SK-N-SH treated with all-trans-retinoic acid at 6 μM for 48 hours (cell line): ENCODE data around the gene CRHR2.

Source experiments
- ATAC-seq: fragments of 200-7000 bp; cut with Tn5 transposase; 3 replicates; pipeline ENCODE4 v1.9.1; 2020; ENCODE audit warnings: mild to moderate bottlenecking, moderate library complexity
- ARNTL ChIP-seq: fragments of 450-650 bp; formaldehyde crosslinking; IDR thresholded peaks from 2 replicates; pipeline ENCODE4 v1.5.0; 2020; ENCODE audit warnings: low read depth, mild to moderate bottlenecking, moderate library complexity, borderline replicate concordance
- ESRRG ChIP-seq: fragments of 250-450 bp; sonication (Bioruptor Pico); IDR thresholded peaks from 2 replicates; pipeline ENCODE4 v1.6.1; 2021; ENCODE audit warnings: mild to moderate bottlenecking
- GLIS3 ChIP-seq: fragments of 250-450 bp; sonication (Bioruptor Pico); IDR thresholded peaks from 2 replicates; pipeline ENCODE4 v1.5.0; 2020; ENCODE audit warnings: mild to moderate bottlenecking, moderate library complexity
- OSR1 ChIP-seq: fragments of 250-450 bp; sonication (Bioruptor Pico); IDR thresholded peaks from 2 replicates; pipeline ENCODE4 v1.8.0; 2022; ENCODE audit warnings: moderate library complexity, mild to moderate bottlenecking, inconsistent platforms
- PPARA ChIP-seq: fragments of 250-450 bp; sonication (Bioruptor Pico); IDR thresholded peaks from 2 replicates; pipeline ENCODE4 v1.5.0; 2020; ENCODE audit warnings: mild to moderate bottlenecking, borderline replicate concordance
- RARB ChIP-seq: fragments of 250-450 bp; sonication (Bioruptor Pico); IDR thresholded peaks from 2 replicates; pipeline ENCODE4 v1.8.0; 2021; ENCODE audit warnings: mild to moderate bottlenecking, moderate library complexity
- SNAI2 ChIP-seq: fragments of 250-450 bp; sonication (Bioruptor Pico); IDR thresholded peaks from 2 replicates; pipeline ENCODE4 v1.5.0; 2020; ENCODE audit warnings: mild to moderate bottlenecking, moderate library complexity
- TOX ChIP-seq: fragments of 250-450 bp; sonication (Bioruptor Pico); IDR thresholded peaks from 2 replicates; pipeline ENCODE4 v1.8.0; 2021; ENCODE audit warnings: mild to moderate bottlenecking, moderate library complexity, borderline replicate concordance
- ZC3H10 ChIP-seq: fragments of 250-450 bp; sonication (Bioruptor Pico); IDR thresholded peaks from 2 replicates; pipeline ENCODE4 v1.5.1; 2021; ENCODE audit warnings: mild to moderate bottlenecking, moderate library complexity
- ZFP30 ChIP-seq: fragments of 450-650 bp; formaldehyde crosslinking; IDR thresholded peaks from 2 replicates; pipeline ENCODE4 v1.5.0; 2022; ENCODE audit warnings: mild to moderate bottlenecking, moderate library complexity
- ZNF565 ChIP-seq: fragments of 450-650 bp; formaldehyde crosslinking; conservative IDR thresholded peaks from 2 replicates; pipeline ENCODE4 v1.5.0; 2020; ENCODE audit warnings: low read depth, mild to moderate bottlenecking, moderate library complexity
- ZNF70 ChIP-seq: fragments of 450-650 bp; formaldehyde crosslinking; IDR thresholded peaks from 2 replicates; pipeline ENCODE4 v1.5.0; 2020; ENCODE audit warnings: mild to moderate bottlenecking, moderate library complexity
- TF ChIP-seq, protein P1 (sequence below): fragments of 250-450 bp; sonication (Bioruptor Pico); IDR thresholded peaks from 2 replicates; pipeline ENCODE4 v1.5.0; 2020; ENCODE audit warnings: mild to moderate bottlenecking, moderate library complexity
- TF ChIP-seq, protein P2 (sequence below): fragments of 250-450 bp; sonication (Bioruptor Pico); IDR thresholded peaks from 2 replicates; pipeline ENCODE4 v1.8.0; 2021; ENCODE audit warnings: low read depth, mild to moderate bottlenecking, moderate library complexity, borderline replicate concordance
- TF ChIP-seq, protein P3 (sequence below): fragments of 250-450 bp; sonication (Bioruptor Pico); IDR thresholded peaks from 2 replicates; pipeline ENCODE4 v1.5.1; 2020; ENCODE audit warnings: low read depth, mild to moderate bottlenecking, moderate library complexity
- TF ChIP-seq, protein P4 (sequence below): fragments of 250-450 bp; sonication (Bioruptor Pico); IDR thresholded peaks from 2 replicates; pipeline ENCODE4 v1.8.0; 2020; ENCODE audit warnings: mild to moderate bottlenecking, moderate library complexity, borderline replicate concordance
- TF ChIP-seq, protein P5 (sequence below): fragments of 250-450 bp; sonication (Bioruptor Pico); IDR thresholded peaks from 2 replicates; pipeline ENCODE4 v1.5.1; 2021; ENCODE audit warnings: mild to moderate bottlenecking, moderate library complexity

The CRHR2 gene

DNA sequence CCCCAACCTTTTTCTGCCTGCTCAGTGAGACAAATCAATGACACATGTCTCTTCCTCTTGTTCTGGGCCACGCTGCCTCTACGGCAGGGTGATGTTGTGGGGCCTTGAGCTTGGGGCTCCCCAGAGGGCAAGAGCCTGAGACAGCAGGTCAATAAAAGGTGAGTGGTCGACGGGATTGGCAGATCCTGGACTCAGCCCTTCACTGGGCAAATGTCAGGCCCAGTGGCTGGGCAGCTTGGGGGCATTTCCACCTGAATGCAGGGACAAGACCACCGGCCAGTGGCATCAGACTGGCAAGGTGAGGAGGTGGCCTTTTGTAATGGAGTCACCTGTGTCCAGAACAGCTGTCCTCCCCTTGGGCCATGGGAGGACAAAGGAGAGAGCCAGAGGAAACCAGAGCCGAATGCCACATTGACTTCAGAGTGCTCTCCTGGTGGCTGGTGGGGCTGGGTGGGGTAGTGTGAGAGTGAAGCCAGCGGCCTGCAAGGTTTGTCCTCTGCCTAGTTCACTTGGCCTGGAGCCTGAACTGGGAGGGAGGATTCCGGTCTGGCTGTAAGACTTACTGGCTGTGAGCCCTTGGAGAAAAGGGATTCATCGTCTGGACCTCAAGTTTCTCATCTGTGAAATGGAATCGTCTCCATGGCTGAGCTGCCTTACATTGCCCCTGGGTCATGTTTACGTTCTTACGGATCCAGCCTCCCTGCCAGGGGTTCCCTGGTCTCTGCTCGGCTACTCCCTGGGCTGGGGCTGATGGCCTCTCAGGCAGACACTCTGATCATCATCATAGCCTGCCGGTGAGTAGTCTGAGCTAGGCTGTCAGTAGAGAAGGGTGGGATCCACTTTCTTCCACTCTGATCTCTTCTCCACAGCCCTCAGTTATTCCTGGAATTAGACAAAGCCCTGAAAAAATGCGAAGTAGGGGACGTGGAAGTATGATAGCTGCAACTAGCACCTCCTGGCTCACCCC, 25.4 kb upstream of the CRHR2 start:
- TF ChIP-seq ZNF70 (CRISPR knock-in tag), result no peak
- no peak for TF ChIP-seq PPARA (CRISPR knock-in tag)
- TF ChIP-seq, protein P1, sequence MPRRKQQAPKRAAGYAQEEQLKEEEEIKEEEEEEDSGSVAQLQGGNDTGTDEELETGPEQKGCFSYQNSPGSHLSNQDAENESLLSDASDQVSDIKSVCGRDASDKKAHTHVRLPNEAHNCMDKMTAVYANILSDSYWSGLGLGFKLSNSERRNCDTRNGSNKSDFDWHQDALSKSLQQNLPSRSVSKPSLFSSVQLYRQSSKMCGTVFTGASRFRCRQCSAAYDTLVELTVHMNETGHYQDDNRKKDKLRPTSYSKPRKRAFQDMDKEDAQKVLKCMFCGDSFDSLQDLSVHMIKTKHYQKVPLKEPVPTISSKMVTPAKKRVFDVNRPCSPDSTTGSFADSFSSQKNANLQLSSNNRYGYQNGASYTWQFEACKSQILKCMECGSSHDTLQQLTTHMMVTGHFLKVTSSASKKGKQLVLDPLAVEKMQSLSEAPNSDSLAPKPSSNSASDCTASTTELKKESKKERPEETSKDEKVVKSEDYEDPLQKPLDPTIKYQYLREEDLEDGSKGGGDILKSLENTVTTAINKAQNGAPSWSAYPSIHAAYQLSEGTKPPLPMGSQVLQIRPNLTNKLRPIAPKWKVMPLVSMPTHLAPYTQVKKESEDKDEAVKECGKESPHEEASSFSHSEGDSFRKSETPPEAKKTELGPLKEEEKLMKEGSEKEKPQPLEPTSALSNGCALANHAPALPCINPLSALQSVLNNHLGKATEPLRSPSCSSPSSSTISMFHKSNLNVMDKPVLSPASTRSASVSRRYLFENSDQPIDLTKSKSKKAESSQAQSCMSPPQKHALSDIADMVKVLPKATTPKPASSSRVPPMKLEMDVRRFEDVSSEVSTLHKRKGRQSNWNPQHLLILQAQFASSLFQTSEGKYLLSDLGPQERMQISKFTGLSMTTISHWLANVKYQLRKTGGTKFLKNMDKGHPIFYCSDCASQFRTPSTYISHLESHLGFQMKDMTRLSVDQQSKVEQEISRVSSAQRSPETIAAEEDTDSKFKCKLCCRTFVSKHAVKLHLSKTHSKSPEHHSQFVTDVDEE (CRISPR knock-in tag), result no peak
- no peak for TF ChIP-seq ESRRG (CRISPR knock-in tag)
- no peak for TF ChIP-seq OSR1 (CRISPR knock-in tag)
- TF ChIP-seq ARNTL (CRISPR knock-in tag), result no peak
- no peak for TF ChIP-seq RARB (CRISPR knock-in tag)
- TF ChIP-seq, protein P2, sequence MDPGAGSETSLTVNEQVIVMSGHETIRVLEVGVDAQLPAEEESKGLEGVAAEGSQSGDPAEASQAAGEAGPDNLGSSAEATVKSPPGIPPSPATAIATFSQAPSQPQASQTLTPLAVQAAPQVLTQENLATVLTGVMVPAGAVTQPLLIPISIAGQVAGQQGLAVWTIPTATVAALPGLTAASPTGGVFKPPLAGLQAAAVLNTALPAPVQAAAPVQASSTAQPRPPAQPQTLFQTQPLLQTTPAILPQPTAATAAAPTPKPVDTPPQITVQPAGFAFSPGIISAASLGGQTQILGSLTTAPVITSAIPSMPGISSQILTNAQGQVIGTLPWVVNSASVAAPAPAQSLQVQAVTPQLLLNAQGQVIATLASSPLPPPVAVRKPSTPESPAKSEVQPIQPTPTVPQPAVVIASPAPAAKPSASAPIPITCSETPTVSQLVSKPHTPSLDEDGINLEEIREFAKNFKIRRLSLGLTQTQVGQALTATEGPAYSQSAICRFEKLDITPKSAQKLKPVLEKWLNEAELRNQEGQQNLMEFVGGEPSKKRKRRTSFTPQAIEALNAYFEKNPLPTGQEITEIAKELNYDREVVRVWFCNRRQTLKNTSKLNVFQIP (CRISPR knock-in tag), result no peak
- no peak for TF ChIP-seq SNAI2 (CRISPR knock-in tag)
- TF ChIP-seq, protein P3, sequence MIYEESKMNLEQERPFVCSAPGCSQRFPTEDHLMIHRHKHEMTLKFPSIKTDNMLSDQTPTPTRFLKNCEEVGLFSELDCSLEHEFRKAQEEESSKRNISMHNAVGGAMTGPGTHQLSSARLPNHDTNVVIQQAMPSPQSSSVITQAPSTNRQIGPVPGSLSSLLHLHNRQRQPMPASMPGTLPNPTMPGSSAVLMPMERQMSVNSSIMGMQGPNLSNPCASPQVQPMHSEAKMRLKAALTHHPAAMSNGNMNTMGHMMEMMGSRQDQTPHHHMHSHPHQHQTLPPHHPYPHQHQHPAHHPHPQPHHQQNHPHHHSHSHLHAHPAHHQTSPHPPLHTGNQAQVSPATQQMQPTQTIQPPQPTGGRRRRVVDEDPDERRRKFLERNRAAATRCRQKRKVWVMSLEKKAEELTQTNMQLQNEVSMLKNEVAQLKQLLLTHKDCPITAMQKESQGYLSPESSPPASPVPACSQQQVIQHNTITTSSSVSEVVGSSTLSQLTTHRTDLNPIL (CRISPR knock-in tag), result no peak
- no peak for TF ChIP-seq ZC3H10 (CRISPR knock-in tag)
- TF ChIP-seq TOX (CRISPR knock-in tag), result no peak
- TF ChIP-seq GLIS3 (CRISPR knock-in tag), result no peak
- no peak for TF ChIP-seq ZNF565 (CRISPR knock-in tag)
- TF ChIP-seq, protein P4, sequence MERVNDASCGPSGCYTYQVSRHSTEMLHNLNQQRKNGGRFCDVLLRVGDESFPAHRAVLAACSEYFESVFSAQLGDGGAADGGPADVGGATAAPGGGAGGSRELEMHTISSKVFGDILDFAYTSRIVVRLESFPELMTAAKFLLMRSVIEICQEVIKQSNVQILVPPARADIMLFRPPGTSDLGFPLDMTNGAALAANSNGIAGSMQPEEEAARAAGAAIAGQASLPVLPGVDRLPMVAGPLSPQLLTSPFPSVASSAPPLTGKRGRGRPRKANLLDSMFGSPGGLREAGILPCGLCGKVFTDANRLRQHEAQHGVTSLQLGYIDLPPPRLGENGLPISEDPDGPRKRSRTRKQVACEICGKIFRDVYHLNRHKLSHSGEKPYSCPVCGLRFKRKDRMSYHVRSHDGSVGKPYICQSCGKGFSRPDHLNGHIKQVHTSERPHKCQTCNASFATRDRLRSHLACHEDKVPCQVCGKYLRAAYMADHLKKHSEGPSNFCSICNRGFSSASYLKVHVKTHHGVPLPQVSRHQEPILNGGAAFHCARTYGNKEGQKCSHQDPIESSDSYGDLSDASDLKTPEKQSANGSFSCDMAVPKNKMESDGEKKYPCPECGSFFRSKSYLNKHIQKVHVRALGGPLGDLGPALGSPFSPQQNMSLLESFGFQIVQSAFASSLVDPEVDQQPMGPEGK (CRISPR knock-in tag), result no peak
- TF ChIP-seq, all 23 proteins: peak for 0
- ATAC-seq, result no peak

DNA sequence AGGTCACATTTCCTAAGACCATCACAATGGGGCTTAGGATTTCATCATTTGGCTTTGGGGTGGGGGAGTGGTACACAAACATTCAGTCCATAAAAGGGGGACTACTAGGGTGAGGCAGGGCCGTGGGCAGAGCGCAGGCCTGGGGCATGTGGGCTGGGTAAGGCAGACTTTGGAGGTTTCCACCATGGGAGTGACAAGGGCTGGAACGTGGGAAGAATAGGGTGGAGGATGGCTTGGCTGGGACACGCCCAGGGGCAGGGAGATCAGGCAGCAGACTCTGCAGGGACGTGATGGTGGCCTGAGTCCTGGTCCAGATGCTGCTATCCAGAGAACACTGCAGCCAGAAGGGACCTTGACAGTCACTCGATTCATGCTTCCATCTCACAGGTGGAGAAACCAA, 24.7 kb upstream of the CRHR2 start:
- ATAC-seq, result no peak
- TF ChIP-seq ARNTL (CRISPR knock-in tag) (no peak), OSR1 (CRISPR knock-in tag) (no peak), RARB (CRISPR knock-in tag) (no peak), ZFP30 (CRISPR knock-in tag) (no peak), TOX (CRISPR knock-in tag) (no peak), SNAI2 (CRISPR knock-in tag) (no peak), ZC3H10 (CRISPR knock-in tag) (no peak)
- TF ChIP-seq, protein P1 (CRISPR knock-in tag), result no peak
- TF ChIP-seq, protein P5, sequence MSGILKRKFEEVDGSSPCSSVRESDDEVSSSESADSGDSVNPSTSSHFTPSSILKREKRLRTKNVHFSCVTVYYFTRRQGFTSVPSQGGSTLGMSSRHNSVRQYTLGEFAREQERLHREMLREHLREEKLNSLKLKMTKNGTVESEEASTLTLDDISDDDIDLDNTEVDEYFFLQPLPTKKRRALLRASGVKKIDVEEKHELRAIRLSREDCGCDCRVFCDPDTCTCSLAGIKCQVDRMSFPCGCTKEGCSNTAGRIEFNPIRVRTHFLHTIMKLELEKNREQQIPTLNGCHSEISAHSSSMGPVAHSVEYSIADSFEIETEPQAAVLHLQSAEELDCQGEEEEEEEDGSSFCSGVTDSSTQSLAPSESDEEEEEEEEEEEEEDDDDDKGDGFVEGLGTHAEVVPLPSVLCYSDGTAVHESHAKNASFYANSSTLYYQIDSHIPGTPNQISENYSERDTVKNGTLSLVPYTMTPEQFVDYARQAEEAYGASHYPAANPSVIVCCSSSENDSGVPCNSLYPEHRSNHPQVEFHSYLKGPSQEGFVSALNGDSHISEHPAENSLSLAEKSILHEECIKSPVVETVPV (CRISPR knock-in tag), result no peak
